ENCODE results near the gene APEH. TPM values are rescaled to one million over a fixed set of nuclear protein-coding genes. Genes with fewer than 3 reads are reported as not detected.

The APEH gene
- total and polyA plus RNA-seq, 10 of the 15 experiments (the other 5 are each of a cell fraction or from before 2014, with no cell fraction given) = 74.4 to 214 (median 131) TPM

DNA sequence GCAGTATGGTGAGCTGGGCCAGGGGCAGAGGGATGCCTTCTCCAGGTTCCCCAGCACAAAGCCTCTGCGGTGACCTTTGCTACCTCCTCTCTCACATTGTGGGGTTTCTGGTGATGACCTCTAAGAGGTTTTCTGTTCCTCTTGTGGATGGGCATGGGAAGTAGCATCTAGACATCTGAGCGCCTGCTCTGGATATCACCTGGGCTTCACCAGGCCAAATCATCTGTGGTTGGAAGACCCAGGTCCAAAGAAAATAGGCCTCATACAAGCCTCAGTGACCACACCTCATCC is 7.0 kb downstream of the APEH start (continued):
- TF ChIP-seq, protein P1, sequence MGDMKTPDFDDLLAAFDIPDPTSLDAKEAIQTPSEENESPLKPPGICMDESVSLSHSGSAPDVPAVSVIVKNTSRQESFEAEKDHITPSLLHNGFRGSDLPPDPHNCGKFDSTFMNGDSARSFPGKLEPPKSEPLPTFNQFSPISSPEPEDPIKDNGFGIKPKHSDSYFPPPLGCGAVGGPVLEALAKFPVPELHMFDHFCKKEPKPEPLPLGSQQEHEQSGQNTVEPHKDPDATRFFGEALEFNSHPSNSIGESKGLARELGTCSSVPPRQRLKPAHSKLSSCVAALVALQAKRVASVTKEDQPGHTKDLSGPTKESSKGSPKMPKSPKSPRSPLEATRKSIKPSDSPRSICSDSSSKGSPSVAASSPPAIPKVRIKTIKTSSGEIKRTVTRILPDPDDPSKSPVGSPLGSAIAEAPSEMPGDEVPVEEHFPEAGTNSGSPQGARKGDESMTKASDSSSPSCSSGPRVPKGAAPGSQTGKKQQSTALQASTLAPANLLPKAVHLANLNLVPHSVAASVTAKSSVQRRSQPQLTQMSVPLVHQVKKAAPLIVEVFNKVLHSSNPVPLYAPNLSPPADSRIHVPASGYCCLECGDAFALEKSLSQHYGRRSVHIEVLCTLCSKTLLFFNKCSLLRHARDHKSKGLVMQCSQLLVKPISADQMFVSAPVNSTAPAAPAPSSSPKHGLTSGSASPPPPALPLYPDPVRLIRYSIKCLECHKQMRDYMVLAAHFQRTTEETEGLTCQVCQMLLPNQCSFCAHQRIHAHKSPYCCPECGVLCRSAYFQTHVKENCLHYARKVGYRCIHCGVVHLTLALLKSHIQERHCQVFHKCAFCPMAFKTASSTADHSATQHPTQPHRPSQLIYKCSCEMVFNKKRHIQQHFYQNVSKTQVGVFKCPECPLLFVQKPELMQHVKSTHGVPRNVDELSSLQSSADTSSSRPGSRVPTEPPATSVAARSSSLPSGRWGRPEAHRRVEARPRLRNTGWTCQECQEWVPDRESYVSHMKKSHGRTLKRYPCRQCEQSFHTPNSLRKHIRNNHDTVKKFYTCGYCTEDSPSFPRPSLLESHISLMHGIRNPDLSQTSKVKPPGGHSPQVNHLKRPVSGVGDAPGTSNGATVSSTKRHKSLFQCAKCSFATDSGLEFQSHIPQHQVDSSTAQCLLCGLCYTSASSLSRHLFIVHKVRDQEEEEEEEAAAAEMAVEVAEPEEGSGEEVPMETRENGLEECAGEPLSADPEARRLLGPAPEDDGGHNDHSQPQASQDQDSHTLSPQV (IDR thresholded peaks at IDR 0.05) = no peak

DNA sequence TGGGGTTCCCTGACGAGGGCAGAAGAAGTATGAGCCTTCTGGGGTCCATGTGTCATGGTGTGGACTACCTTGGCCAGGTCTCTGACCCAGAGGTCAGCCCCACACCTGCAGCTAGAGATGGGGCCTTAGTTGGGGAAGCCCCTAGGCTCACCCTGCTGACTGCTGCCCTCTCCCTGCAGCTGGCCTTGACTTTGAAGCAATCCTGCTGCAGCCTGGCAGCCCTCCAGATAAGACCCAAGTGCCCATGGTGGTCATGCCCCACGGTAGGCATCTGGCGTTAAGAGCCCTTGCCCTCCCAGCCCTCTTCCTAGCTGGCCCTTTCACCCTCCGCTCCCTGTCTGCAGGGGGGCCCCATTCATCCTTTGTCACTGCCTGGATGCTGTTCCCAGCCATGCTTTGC is 7.4 kb downstream of the APEH start:
- ChIA-PET CTCF (no interaction called here), RAD21 (ENCODE audit: unreplicated experiment) (no interaction called here), SMC1A (ENCODE audit: uncharacterized antibody, unreplicated experiment) (no interaction called here), POLR2A (interaction anchor here (0.6 kb wide), 1 partner anchor 11 kb away, joined by 5 read pairs; no protein-coding TSS in a partner anchor)
- Histone ChIP-seq H3K4me3 (no peak overlapping the region), H3K27ac (ENCODE audit: control insufficient read depth, insufficient read depth) (no peak overlapping the region), H3K9ac (ENCODE audit: control insufficient read depth, insufficient read depth, low read length) (no peak overlapping the region), H3K27me3 (replicated peaks in 1 of 2; ENCODE audit: control insufficient read depth in 2 of 2, insufficient read depth in 2 of 2, low read length in 1 of 2) (no peaks in the 10 kb centered on the region), H2AFZ (ENCODE audit: control insufficient read depth, low read depth, low read length) (no peak overlapping the region), H3K4me2 (ENCODE audit: control insufficient read depth, insufficient read depth) (no peak overlapping the region), H3K36me3 (ENCODE audit: control insufficient read depth in 2 of 2, insufficient read depth in 2 of 2, low read length in 1 of 2) (peaks cover 18 to 33% of the 10 kb centered on the region in 2 experiments), H4K20me1 (ENCODE audit: control insufficient read depth, insufficient read depth) (no peaks in the 10 kb centered on the region), H3K4me1 (ENCODE audit: control insufficient read depth, insufficient read depth, low read length) (no peaks in the 10 kb centered on the region; the same call in 1 of the 2 replicates), H3K9me3 (replicated peaks; ENCODE audit: control insufficient read depth, insufficient read depth, low read length) (no peaks in the 10 kb centered on the region), H3K79me2 (ENCODE audit: control insufficient read depth, insufficient read depth, low read length) (no peaks in the 10 kb centered on the region; the same call in 1 of the 2 replicates)
- no TSS peak for BruUV-seq (replicated peaks)
- 71% methylated on average over 4 of the region's 4 CpGs for WGBS (ENCODE audit: insufficient coverage, insufficient replicate concordance, low lambda C conversion rate, missing lambda C conversion rate)
- ATAC-seq (no peak), FAIRE-seq (no peak), DNase-seq (ENCODE audit: low read depth, low spot score) (no peak)
- in situ Hi-C loops (cut with MboI) = no loop called here
- intact Hi-C loops (cut with micrococcal nuclease; ENCODE audit: unreplicated experiment) = no loop called here
- TF ChIP-seq ZNF384 (IDR thresholded peaks at IDR 0.05; ENCODE audit: borderline replicate concordance, low read depth, low read length) (no peak), BRCA1 (IDR thresholded peaks at IDR 0.05; ENCODE audit: low read depth, low read length) (no peak), SUPT20H (IDR thresholded peaks at IDR 0.05; ENCODE audit: borderline replicate concordance, control insufficient read depth, low read depth, low read length) (no peak)
- TF ChIP-seq, protein P2, sequence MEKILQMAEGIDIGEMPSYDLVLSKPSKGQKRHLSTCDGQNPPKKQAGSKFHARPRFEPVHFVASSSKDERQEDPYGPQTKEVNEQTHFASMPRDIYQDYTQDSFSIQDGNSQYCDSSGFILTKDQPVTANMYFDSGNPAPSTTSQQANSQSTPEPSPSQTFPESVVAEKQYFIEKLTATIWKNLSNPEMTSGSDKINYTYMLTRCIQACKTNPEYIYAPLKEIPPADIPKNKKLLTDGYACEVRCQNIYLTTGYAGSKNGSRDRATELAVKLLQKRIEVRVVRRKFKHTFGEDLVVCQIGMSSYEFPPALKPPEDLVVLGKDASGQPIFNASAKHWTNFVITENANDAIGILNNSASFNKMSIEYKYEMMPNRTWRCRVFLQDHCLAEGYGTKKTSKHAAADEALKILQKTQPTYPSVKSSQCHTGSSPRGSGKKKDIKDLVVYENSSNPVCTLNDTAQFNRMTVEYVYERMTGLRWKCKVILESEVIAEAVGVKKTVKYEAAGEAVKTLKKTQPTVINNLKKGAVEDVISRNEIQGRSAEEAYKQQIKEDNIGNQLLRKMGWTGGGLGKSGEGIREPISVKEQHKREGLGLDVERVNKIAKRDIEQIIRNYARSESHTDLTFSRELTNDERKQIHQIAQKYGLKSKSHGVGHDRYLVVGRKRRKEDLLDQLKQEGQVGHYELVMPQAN (conservative IDR thresholded peaks at IDR 0.05) = no peak

Measured in GM12878 (cell line).